Activated T-cell treated with anti-CD3 and anti-CD28 coated beads for 4 hours (primary cell): ENCODE measurements around the gene PCGF6.
"Not testable (repeated sequence)": the region's sequence is repeated elsewhere in the genome, so short reads cannot be mapped to it uniquely, and the experiment has no call there.

Source experiments
- DNase-seq: peaks from one replicate; pipeline ENCODE4 v3.0.0-alpha.2; 2020

Gene PCGF6

GRCh38 chr10:103310197-103310596 is 40.7 kb downstream of the PCGF6 start:
- no peak for DNase-seq

GRCh38 chr10:103307594-103307993 is 43.3 kb downstream of the PCGF6 start:
- DNase-seq = no peak

GRCh38 chr10:103295374-103296015 is 55.4 kb downstream of the PCGF6 start:
- no peak for DNase-seq

- DNase-seq = no peak
These were observed 59.4 kb downstream of the PCGF6 start for GRCh38 chr10:103291588-103291987.

GRCh38 chr10:103287992-103288391 is 62.9 kb downstream of the PCGF6 start:
- DNase-seq = no peak

- no peak for DNase-seq
These were observed 66.8 kb downstream of the PCGF6 start for GRCh38 chr10:103284170-103284569.

- no peak for DNase-seq
These were observed 68.0 kb downstream of the PCGF6 start for GRCh38 chr10:103282961-103283360.

GRCh38 chr10:103281753-103282152 is 69.2 kb downstream of the PCGF6 start:
- no peak for DNase-seq

GRCh38 chr10:103280506-103280905 is 70.4 kb downstream of the PCGF6 start:
- no peak for DNase-seq

GRCh38 chr10:103280031-103280430 is 70.9 kb downstream of the PCGF6 start:
- no peak for DNase-seq

- DNase-seq = peak; percentile 12
These were observed 72.1 kb downstream of the PCGF6 start for GRCh38 chr10:103278862-103279298.

- DNase-seq = no peak
These were observed 72.5 kb downstream of the PCGF6 start for GRCh38 chr10:103278537-103278823.

- DNase-seq = no peak
These were observed 73.0 kb downstream of the PCGF6 start for GRCh38 chr10:103277713-103278536.

- no peak for DNase-seq
These were observed 73.8 kb downstream of the PCGF6 start, which contains the start of gene INA for GRCh38 chr10:103276896-103277712. INA (plus strand) TSS chr10:103277138; CDS start chr10:103277212, 74 bp downstream.

- DNase-seq = no peak
These were observed 74.6 kb downstream of the PCGF6 start for GRCh38 chr10:103276251-103276895.

- no peak for DNase-seq
These were observed 77.9 kb downstream of the PCGF6 start for GRCh38 chr10:103273041-103273441.

GRCh38 chr10:103265717-103266329 is 85.1 kb downstream of the PCGF6 start:
- DNase-seq = peak; percentile 7

GRCh38 chr10:103262229-103262628 is 88.7 kb downstream of the PCGF6 start:
- DNase-seq = no peak

- no peak for DNase-seq
These were observed 91.0 kb downstream of the PCGF6 start for GRCh38 chr10:103259989-103260388.

GRCh38 chr10:103258928-103259327 is 92.0 kb downstream of the PCGF6 start:
- DNase-seq = not testable (repeated sequence)

GRCh38 chr10:103257812-103258211 is 93.1 kb downstream of the PCGF6 start:
- DNase-seq = no peak

GRCh38 chr10:103256613-103257012 is 94.3 kb downstream of the PCGF6 start:
- DNase-seq = no peak
